HG03103 (cell line): Measurements from ENCODE around the gene MLF2.
A peak's percentile ranks its signal among the peaks of the same experiment; 100 is the strongest.
"Not testable (repeated sequence)": the region's sequence is repeated elsewhere in the genome, so short reads cannot be mapped to it uniquely, and the experiment has no call there.

ENCODE experiments used
- ATAC-seq: cut with Tn5 transposase; IDR thresholded peaks from one replicate; pipeline ENCODE4 v1.9.1; 2021; ENCODE audit warnings: low read depth; ENCODE audit not compliant: unreplicated experiment

The MLF2 gene

GRCh38 chr12:6765634-6766581, 13.0 kb upstream of the MLF2 start, which contains the start of gene PTMS:
Gene PTMS, plus strand, starts transcription at chr12:6766363. Its CDS starts 343 bp downstream, at chr12:6766706.
- ATAC-seq = no peak

- no peak for ATAC-seq
Measured at GRCh38 chr12:6765048-6765633, 12.2 kb upstream of the MLF2 start.

GRCh38 chr12:6764011-6764828, 11.3 kb upstream of the MLF2 start:
- ATAC-seq = peak; percentile 73

GRCh38 chr12:6763380-6763779, 10.4 kb upstream of the MLF2 start:
- ATAC-seq = no peak

- ATAC-seq = no peak
Measured at GRCh38 chr12:6759741-6760140, 6.8 kb upstream of the MLF2 start.

DNA sequence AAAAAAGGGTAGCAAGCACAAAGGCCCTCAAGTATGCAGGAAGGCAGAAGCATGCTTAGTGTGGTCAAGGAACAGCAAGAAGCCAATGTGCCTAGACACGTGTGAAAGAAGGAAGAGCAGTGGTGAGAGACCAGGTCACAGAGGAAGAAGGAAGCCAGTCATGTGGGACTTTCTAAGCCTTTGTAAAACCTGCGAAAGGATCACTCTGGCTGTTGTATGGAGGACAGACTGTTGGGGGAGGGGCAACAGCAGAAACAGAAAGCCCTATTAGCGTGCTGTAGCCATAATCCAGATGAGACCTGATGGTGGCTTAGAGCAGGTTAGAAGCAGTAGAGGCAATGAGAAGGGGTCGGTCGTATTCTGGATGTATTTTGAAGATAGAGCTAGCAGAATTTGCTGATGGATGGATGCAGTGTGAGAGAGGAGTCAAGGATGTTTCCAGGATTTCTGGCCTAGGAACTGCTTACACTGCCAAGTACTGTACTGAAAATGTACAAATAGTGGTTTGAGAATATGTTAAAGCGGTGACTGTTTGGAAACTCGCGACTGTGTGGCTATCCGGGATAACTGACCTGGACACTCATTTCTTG, 5.7 kb upstream of the MLF2 start:
- ATAC-seq = no peak

DNA sequence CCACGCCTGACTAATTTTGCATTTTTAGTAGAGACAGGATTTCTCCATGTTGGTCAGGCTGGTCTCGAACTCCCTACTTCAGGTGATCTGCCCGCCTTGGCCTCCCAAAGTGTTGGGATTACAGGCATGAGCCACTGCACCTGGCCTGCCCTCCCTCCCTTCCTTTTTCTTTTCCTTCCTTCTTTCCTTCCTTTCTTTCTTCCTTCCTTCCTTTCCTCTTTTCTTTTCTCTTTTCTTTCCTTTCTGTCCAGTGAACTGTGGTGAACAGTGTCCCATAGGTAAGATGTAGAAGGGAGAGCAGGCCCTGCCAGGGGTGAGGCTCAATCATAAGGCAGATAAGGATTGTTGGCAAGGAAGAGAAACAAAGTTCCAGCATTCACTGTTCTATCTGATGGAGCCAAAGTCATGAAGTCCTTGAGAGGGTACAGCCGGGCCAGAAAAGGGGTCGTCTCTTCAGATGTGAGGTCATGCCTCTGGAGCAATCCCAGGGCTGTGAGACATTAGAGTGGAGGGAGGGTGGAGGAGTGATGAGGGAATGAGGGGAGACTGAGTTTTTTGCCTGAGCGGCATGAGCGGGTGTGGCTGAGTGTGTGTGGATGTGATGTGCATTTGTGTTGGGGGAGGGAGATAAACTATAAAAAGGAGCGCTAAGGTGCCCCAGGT, 4.2 kb upstream of the MLF2 start:
- ATAC-seq = no peak

DNA sequence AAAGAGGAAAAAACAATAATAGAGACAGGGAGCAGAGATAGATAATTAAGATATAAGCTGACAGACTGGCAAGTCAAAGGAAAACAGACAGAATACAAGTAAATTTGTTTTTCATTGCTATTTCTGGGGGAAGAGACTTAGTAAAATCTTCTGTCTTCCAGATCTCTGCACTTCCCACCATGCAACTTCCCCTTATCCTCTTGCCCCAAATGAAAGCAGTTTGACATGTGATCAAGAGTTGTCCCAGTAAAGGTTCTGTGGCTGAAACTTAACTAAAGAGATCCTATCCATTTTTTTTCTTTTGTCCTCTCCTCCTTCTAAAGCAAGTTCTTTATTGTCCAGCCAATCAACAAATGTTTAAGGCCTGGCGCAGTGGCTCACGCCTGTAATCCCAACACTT, 1.5 kb upstream of the MLF2 start:
- ATAC-seq = no peak

DNA sequence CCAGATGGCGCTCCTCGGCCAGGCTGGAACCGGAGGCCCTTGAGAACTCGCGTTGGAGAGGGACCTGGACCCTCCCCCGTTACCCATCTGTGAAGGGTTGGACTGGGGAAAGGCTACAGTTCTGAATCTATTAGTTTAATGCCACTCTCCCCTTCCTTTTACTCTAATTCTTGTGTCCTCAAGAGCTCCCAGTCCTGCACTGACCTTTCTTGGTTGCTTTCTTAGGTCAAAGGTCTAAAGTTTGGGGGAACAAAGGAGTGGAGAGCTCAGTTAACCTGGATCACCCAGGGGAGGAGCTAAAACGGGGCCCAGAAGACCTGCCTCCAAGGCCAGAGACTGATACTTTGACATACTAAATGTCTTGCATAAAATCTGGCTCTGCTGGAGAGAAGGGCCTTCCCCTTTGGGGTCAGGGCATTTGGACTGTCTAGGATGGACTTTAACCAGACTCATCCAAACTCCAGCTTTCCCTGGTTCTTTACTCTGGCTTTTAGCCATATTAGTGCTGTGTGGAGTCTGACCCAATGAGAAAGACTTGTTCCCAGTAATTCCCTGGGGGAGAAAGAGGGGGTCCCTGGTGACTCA, 923 bp upstream of the MLF2 start:
- ATAC-seq = no peak

DNA sequence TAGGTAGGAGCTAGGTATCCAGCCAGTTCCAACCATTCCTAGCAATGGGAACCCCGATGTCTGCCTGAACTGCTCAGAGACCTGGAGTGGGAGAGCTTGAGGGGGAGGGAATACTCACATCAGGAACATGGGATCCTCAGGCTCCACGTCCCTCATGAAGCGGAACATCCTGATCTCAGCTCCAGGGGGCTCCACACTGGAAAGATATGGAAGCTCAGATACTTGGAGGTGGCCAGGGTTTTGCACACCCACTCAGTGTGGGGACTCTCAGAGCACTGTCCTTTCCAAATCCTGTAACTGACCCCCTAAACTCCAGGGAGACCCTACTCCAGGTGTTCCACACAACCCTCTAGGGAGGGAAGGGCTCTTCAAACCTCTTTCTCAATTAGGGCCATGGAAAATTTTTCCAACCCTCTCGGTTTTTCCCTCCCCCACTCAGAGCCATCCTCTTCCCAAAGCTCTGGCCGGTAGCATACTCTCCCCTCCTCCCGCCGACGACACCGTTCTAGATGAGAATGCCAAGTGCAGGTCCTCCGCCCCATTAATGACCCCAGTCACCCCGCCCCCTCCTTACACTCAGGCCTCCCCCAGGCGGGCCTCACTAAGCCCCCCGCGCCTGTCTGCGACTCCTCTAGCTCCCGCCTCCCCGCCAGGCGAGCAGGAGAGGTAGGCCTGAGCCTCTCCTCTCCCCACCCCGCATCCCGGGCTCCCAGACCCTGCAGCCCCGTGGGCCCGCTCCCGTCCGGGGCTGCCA, 597 bp downstream of the MLF2 start:
- ATAC-seq = no peak

DNA sequence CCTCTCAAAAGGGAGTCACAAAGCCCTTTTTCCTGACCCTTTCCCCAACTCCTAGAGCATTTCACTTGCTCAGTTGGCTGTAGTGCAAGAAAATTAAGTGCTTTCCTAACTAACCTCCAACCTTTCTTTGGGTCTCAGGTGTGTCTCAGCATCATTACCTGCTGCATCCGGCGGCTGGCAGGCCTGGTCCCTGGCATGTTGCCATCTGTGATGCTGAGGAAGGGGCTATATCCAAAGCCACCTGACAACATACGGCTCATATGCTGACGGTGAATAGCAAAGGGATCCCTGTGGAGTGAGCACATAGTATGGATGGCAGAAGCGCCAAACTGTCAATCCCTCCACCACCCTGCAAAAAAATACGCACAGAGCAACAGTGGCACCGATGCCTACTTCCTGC, 1.2 kb downstream of the MLF2 start:
- ATAC-seq = no peak

DNA sequence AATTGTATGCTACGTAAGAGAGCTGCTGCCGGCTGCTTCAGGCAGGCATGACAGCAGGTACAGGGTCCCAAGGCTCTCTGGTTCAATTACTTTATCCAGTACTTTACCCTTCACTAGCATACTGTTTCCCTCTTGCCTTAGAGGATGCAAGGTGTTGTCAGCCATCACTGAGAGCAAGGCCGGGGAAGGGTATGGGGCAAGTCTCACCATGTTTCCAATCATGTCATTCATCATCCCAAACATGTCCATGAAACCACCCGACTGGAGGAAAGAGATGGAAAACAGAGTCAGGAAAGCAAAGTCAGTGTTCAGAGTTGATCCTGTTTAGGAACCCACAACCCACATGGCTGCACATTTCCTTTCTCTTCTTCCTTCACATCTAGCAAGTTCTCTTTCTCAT, 2.4 kb downstream of the MLF2 start:
- ATAC-seq = no peak

DNA sequence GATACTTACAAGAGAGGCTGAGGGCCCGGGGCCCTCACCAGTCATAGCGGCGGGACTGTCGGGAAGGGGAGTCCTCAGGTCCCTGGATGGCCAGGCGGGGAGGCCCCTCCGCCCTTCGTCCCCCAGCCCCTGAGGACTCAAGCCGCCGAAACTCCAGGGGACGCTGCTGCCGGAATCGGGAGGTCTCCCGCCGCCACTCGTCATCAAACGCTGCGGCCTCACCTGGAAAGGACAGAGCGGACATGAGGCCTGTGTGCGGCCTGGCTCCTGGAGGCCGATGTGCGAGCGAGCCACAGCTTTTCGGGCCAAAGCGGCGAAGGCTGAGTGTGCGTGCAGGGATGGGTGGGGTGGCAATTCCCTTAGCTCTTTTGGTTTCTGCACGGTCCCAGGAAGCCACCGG, 4.2 kb downstream of the MLF2 start:
- no peak for ATAC-seq

DNA sequence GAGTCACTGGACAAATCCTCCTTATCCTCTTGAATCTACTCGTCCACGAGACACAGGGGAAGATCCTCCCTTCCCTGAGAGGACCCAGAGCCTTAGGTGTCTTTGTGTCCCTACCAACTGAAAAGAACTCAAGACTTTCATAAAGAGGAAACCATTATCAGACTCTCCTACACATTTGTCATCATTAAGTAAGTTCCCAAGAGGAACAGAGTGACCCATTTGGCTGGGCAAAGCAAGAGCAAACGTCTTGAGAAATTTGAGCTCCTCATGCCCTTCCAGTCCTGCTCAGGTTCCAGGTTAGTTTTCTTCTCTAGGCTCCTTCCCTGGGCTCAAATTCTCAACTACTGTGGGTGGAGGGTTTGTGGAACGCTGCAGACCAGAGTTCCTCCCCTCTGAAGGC, 5.7 kb downstream of the MLF2 start:
- no peak for ATAC-seq

DNA sequence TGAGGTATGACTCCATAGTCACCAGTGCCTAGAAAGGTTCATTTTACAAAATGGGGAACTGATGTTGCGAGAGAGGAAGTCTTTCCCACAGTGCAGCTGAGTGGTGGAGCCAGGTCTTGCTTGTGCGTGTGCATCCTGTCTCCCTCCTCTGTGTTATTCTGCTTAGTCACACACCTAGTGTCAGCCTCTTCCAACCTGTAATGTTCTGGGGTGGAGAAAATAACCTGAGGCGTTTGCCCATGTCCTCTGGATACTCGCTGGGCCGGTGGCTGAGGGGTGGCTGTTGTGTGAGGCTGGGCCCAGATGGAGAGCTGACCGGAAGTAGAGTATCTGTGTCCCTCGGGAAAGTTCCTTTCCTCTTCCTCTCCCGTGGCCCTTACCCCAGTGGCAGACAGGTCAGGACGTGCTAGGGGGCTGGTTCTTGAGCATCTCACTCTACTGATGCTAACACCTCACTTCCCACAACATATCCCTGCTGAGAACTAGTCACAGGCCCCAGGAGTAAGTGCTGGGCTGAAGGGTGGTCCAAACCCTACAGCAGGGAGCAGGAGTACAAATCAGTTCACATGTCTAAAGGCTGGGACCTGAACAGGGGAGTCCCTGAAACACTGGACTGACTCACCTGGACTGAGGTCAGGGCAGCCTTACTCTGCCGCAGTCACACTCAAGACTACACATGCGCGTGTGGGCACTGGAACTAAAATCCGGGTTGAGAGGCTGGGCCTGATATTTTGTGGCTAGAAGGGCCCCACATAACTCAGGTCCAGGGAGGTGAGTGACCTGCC, 7.0 kb downstream of the MLF2 start:
- ATAC-seq = no peak

- ATAC-seq = not testable (repeated sequence)
Measured at GRCh38 chr12:6743300-6743699, 9.6 kb downstream of the MLF2 start.

GRCh38 chr12:6742834-6743233, 10.1 kb downstream of the MLF2 start:
- no peak for ATAC-seq

GRCh38 chr12:6742080-6742479, 10.9 kb downstream of the MLF2 start:
- not testable (repeated sequence) for ATAC-seq
